PC-9 (cell line): ENCODE measurements around the gene SULT2A1.
"Not testable (repeated sequence)": the region's sequence is repeated elsewhere in the genome, so short reads cannot be mapped to it uniquely, and the experiment has no call there.

Source experiments
- EZH2 ChIP-seq: fragments of 200-600 bp; sonication (generic); IDR thresholded peaks from 2 replicates; pipeline ENCODE4 v1.8.0; 2017; ENCODE audit warnings: antibody characterized with exemption, low read depth
- TF ChIP-seq, protein P1 (sequence below): fragments of 200-600 bp; sonication (generic); conservative IDR thresholded peaks from 2 replicates; pipeline ENCODE4 v1.6.1; 2017; ENCODE audit warnings: mixed run types, antibody characterized with exemption, mild to moderate bottlenecking, moderate library complexity

DNA sequence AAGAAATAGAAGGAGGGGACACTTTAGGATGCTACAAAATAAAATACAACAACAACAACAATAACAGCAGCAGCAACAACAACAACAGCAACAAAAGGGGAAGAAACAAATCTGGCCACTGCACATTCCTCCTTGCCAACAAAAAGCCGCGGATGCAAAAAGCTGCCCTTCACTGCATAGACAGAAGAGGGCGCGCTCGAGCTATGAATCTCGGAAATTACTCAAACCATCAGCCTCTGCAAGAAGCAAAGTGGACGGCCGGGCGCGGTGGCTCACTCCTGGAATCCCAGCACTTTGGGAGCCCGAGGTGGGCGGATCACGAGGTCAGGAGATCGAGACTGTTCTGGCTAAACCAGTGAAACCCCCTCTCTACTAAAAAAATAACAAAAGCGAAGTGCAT lies 34.0 kb upstream of the SULT2A1 start:
- TF ChIP-seq, protein P1, sequence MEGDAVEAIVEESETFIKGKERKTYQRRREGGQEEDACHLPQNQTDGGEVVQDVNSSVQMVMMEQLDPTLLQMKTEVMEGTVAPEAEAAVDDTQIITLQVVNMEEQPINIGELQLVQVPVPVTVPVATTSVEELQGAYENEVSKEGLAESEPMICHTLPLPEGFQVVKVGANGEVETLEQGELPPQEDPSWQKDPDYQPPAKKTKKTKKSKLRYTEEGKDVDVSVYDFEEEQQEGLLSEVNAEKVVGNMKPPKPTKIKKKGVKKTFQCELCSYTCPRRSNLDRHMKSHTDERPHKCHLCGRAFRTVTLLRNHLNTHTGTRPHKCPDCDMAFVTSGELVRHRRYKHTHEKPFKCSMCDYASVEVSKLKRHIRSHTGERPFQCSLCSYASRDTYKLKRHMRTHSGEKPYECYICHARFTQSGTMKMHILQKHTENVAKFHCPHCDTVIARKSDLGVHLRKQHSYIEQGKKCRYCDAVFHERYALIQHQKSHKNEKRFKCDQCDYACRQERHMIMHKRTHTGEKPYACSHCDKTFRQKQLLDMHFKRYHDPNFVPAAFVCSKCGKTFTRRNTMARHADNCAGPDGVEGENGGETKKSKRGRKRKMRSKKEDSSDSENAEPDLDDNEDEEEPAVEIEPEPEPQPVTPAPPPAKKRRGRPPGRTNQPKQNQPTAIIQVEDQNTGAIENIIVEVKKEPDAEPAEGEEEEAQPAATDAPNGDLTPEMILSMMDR, result peak; percentile 74
- TF ChIP-seq EZH2, result not testable (repeated sequence)
